ENCODE data around the gene NHLH2.

NHLH2 gene

DNA sequence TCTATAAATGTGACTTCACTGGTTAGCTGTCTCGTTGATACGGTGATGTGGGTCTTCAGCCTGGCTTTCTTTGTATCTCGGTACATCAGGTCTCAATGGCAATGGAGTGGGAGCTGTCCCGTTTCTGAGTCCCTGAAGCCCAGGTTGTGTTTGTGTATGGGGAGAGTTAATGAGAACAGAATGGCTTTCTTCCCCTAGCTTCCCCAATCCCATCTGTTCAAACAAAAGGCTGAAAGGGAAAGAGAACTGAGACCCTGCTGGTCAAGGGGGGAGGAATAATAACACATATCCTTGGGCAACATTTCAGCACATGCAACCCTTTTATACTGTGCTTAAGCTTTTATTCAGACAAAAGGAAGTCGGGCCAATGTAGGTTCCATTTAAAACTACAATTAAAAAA, 44.0 kb downstream of the NHLH2 start:
- no peak for DNase-seq

DNA sequence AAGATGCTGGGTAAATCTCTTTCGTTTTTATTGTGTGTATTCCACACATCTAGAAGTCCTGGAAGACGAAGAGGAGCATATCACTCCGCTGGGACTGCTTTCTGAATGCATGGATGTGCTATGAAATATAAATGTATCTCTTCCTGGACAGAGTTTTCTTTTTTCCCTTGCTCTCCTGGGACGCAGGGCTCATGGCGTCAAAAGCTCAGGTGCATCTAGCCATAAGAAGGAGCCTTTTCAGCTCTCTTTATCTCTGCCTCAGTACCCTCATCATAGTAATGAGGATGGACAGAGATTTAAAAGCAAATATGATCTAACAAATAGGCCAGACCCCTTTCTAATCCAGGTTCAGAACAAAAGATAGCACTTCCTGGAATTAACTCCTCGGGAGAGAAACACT, 44.9 kb downstream of the NHLH2 start:
- no peak for DNase-seq

DNA sequence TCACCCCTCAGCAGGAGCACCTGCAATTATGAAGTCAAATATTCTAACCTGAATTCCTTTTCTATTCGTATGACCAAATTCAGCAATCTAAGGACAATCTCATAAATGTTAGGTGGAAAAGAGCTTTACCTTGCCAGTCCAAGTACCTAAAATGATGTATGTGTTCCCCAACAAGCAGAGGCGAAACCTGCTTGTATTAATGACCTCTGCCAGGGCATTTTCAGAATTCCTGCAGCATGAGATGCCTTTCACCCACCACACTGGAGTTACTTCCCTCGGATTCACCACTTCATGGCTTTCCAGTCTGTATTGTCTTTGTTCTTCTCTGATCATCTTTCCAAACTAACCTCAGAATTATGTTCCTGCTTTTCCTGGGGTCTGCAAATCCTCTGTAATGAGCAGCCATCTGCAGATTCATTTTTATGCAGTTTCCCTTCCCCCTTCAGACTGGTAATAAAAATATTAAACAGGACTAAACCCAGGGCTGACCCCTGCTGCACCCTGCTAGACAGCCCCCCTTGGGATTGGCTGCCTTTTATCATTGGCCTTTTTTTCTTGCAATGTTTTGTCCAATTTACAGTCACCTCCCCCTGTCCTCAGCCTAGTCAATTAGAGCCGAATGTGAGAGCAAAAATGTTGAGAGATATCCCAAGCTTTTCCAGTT, 45.8 kb downstream of the NHLH2 start:
- no peak for DNase-seq

DNA sequence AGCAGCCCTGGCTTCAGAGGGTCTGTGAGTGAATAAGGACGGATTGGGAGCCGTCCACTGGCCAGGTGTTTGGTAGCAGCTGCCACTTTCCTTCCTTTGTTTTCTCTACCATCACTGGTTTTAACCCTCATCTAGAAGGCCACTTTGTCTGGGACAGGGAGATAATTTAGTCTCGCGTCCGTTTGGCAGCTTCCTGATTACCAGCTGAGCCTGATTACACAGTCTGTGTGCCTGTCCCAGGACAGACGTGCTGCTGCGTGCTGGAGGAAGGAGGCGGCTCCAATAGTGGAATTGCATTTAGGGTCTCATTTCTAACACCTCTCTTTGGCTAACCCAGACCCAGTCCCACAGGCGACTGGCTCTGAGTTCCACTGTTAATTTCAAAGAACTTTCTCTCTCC, 47.8 kb downstream of the NHLH2 start:
- DNase-seq, result no peak

DNA sequence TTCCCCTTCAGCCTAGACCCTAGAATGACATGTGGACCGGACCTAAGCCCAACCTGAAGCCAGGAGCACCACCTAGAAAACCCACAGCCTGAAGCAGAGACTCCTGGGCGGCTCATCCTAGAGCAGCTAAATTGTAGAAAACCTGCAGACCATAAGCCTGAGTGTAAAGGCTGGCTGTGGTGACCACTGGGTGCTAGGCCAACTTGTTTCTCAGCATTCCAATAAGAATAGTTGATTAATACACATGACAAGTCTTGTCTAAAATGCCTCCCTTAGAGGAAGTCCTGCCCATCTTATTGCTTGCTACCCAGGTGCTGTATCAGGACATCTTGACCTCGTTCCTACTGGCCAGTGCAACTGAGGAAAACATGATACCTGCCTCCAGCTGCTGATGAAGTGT, 49.1 kb downstream of the NHLH2 start:
- DNase-seq, result no peak

DNA sequence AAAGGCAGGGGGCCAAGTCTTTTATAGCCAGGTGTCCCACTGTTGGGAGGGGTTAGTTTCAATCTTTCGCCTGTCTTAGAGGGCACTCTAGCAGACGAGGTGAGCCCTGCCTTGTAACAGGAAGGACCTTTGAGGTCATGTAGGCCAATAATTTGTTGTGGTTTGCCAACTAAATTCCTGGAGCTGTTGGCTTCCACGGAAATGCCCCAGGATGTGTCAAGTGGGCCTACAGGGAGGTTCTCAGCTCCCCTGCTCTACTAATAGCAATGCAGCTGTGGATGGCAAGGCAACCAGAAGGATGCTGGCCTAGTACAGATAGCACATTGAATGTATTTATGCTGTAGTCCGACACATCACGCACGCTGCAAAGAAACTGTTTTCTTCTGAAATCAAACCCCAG, 50.1 kb downstream of the NHLH2 start:
- DNase-seq, result no peak

DNA sequence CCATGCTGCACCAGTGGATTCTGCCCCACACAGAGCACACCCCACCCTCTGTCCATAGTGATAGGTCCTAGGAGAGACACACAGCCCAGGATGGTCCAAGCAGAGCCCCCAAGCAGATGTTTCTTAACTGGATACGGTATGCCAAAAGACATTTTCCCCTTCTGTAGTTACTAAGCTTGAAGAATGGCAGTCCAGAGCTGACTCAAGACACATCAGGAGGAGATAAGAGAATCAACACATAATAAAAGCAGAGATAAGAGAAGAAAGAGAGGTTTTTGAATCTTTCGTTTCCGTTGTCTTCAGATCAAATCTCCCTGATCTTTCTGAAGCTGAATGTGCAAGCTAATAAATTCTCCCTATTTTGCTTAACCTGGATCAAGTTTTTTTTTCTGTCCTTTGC, 50.6 kb downstream of the NHLH2 start:
- no peak for DNase-seq
